ENCODE measurements around the gene SIRT7.

DNA sequence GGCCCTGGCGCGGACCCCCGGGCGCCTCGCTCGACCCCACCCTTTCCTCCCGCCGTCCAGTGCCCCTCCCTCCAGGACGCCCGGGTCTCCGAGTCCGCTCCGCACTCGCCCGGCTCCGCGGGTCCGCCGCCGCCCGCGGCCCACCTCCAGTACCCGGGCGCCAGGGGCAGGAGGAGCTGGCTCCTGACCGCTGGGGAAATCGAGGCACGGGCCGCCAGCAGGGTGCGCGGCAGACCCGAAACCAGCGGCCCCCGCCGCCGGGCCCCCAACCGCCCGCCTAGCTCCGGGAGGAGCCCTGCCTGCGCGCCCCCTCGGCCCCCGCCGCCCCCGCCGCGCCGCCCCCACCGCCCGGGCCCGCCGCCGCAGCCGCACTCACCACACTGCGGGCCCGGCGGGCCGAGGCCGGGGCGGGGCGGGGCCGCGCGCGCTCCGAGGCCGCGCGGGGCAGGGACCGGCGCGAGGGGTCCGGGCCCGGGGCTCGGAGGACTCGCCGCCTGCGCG lies 9.2 kb upstream of the SIRT7 start:
- TF ChIP-seq, protein P1, sequence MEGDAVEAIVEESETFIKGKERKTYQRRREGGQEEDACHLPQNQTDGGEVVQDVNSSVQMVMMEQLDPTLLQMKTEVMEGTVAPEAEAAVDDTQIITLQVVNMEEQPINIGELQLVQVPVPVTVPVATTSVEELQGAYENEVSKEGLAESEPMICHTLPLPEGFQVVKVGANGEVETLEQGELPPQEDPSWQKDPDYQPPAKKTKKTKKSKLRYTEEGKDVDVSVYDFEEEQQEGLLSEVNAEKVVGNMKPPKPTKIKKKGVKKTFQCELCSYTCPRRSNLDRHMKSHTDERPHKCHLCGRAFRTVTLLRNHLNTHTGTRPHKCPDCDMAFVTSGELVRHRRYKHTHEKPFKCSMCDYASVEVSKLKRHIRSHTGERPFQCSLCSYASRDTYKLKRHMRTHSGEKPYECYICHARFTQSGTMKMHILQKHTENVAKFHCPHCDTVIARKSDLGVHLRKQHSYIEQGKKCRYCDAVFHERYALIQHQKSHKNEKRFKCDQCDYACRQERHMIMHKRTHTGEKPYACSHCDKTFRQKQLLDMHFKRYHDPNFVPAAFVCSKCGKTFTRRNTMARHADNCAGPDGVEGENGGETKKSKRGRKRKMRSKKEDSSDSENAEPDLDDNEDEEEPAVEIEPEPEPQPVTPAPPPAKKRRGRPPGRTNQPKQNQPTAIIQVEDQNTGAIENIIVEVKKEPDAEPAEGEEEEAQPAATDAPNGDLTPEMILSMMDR (conservative IDR thresholded peaks at IDR 0.05; ENCODE audit: low read depth, low read length), result no peak
- TF ChIP-seq EZH2 (IDR thresholded peaks at IDR 0.05; ENCODE audit: low read length, unreplicated experiment), result no peak
- TF ChIP-seq EZH2phosphoT487 (IDR thresholded peaks at IDR 0.05; ENCODE audit: borderline replicate concordance, low read length), result no peak

All from PC-3 (cell line).